OCI-LY1 (cell line): Measurements from ENCODE around the gene ZNF653.

Source experiments
- H2AFZ ChIP-seq: fragments of 200-600 bp; sonication (generic), shearing (Covaris generic); 2 replicates; pipeline ENCODE4 v1.6.0; 2014; ENCODE audit warnings: antibody characterized with exemption, mild to moderate bottlenecking, low read length
- H3F3A ChIP-seq: fragments of 200-600 bp; sonication (generic), shearing (Covaris generic); 2 replicates; pipeline ENCODE4 v1.6.0; 2014; ENCODE audit warnings: mild to moderate bottlenecking, antibody characterized with exemption, low read length, moderate library complexity; ENCODE audit not compliant: insufficient read depth
- H3K27ac ChIP-seq: fragments of 200-600 bp; sonication (generic); 2 replicates; pipeline ENCODE4 v1.5.1; 2014; ENCODE audit warnings: low read length, mixed run types, mild to moderate bottlenecking, low read depth; ENCODE audit not compliant: poor library complexity, severe bottlenecking
- H3K27me3 ChIP-seq: fragments of 200-600 bp; sonication (generic); 2 replicates; pipeline ENCODE4 v1.6.0; 2014; ENCODE audit warnings: antibody characterized with exemption, mild to moderate bottlenecking, low read length, moderate library complexity; ENCODE audit not compliant: insufficient read depth
- H3K36me3 ChIP-seq: fragments of 200-600 bp; sonication (generic); 2 replicates; pipeline ENCODE4 v1.6.1; 2014; ENCODE audit warnings: mild to moderate bottlenecking, antibody characterized with exemption, low read length, moderate library complexity, mixed read lengths; ENCODE audit not compliant: insufficient read depth
- H3K4me1 ChIP-seq: fragments of 200-600 bp; sonication (generic); 2 replicates; pipeline ENCODE4 v1.5.1; 2014; ENCODE audit warnings: mild to moderate bottlenecking, low read length, moderate library complexity; ENCODE audit not compliant: insufficient read depth, severe bottlenecking
- H3K4me2 ChIP-seq: fragments of 200-600 bp; sonication (generic), shearing (Covaris generic); 2 replicates; pipeline ENCODE4 v1.6.1; 2014; ENCODE audit warnings: low read length
- H3K4me3 ChIP-seq: fragments of 200-600 bp; sonication (generic); 2 replicates; pipeline ENCODE4 v1.5.1; 2014; ENCODE audit warnings: low read length, low read depth, mild to moderate bottlenecking, mixed read lengths; ENCODE audit not compliant: poor library complexity, severe bottlenecking
- H3K79me2 ChIP-seq: fragments of 200-600 bp; shearing (Covaris generic); 2 replicates; pipeline ENCODE4 v1.6.1; 2016; ENCODE audit warnings: mixed run types, low read length, mixed read lengths; ENCODE audit not compliant: insufficient read depth
- H3K9ac ChIP-seq: fragments of 200-600 bp; sonication (generic), shearing (Covaris generic); 2 replicates; pipeline ENCODE4 v1.6.1; 2014; ENCODE audit warnings: mild to moderate bottlenecking, low read length, mixed read lengths
- H3K9me2 ChIP-seq: fragments of 200-600 bp; sonication (generic), shearing (Covaris generic); 2 replicates; pipeline ENCODE4 v1.6.1; 2014; ENCODE audit warnings: low read depth, mild to moderate bottlenecking, low read length, mixed read lengths
- H3K9me3 ChIP-seq: fragments of 200-600 bp; shearing (Covaris generic); 2 replicates; pipeline ENCODE4 v1.6.1; 2014; ENCODE audit warnings: low read length, mixed read lengths
- H4K20me1 ChIP-seq: fragments of 200-600 bp; sonication (generic), shearing (Covaris generic); 2 replicates; pipeline ENCODE4 v1.6.0; 2016; ENCODE audit warnings: mild to moderate bottlenecking, low read length; ENCODE audit not compliant: insufficient read depth
- CTCF ChIP-seq: fragments of 200-600 bp; sonication (generic), shearing (Covaris generic); IDR thresholded peaks from 2 replicates; pipeline ENCODE4 v1.5.1; 2017; ENCODE audit warnings: mild to moderate bottlenecking, antibody characterized with exemption, low read length, moderate library complexity, mixed read lengths
- EZH2 ChIP-seq: fragments of 200-600 bp; sonication (generic), shearing (Covaris generic); IDR thresholded peaks from 2 replicates; pipeline ENCODE4 v1.8.0; 2017; ENCODE audit warnings: borderline replicate concordance, mixed run types, mild to moderate bottlenecking, antibody characterized with exemption, low read length, moderate library complexity, mixed read lengths

ZNF653 gene

GRCh38 chr19:11496391-11497163, 9.1 kb downstream of the ZNF653 start:
- Histone ChIP-seq H3K27ac (no peak overlapping the region), H3K4me2 (no peak overlapping the region), H3K79me2 (no peaks in the 10 kb centered on the region), H3F3A (no peaks in the 10 kb centered on the region), H3K36me3 (peaks cover 14% of the 10 kb centered on the region), H3K9ac (no peak overlapping the region), H3K9me2 (no peaks in the 10 kb centered on the region), H3K9me3 (no peaks in the 10 kb centered on the region), H3K27me3 (no peaks in the 10 kb centered on the region), H2AFZ (no peak overlapping the region), H3K4me1 (no peaks in the 10 kb centered on the region), H3K4me3 (no peak overlapping the region), H4K20me1 (no peaks in the 10 kb centered on the region)
- TF ChIP-seq EZH2 = no peak
- peak; percentile 81 for TF ChIP-seq CTCF

GRCh38 chr19:11495885-11496284, 9.8 kb downstream of the ZNF653 start:
- no peaks in the 10 kb centered on the region for H3K79me2 ChIP-seq
- peaks cover 14% of the 10 kb centered on the region for H3K36me3 ChIP-seq
- no peak overlapping the region for H3K4me3 ChIP-seq
- no peak overlapping the region for H2AFZ ChIP-seq
- TF ChIP-seq EZH2 (no peak), CTCF (no peak)
- no peaks in the 10 kb centered on the region for H3K27me3 ChIP-seq
- H3K9me3 ChIP-seq = no peaks in the 10 kb centered on the region
- H3F3A ChIP-seq = no peaks in the 10 kb centered on the region
- no peak overlapping the region for H3K27ac ChIP-seq
- H3K9me2 ChIP-seq = no peaks in the 10 kb centered on the region
- no peak overlapping the region for H3K4me2 ChIP-seq
- no peaks in the 10 kb centered on the region for H3K4me1 ChIP-seq
- no peaks in the 10 kb centered on the region for H4K20me1 ChIP-seq
- no peak overlapping the region for H3K9ac ChIP-seq

GRCh38 chr19:11495481-11495880, 10.2 kb downstream of the ZNF653 start:
- H3K9me2 ChIP-seq = no peaks in the 10 kb centered on the region
- H3F3A ChIP-seq = no peaks in the 10 kb centered on the region
- no peak overlapping the region for H3K4me3 ChIP-seq
- no peak overlapping the region for H3K9ac ChIP-seq
- no peak overlapping the region for H3K4me2 ChIP-seq
- H3K36me3 ChIP-seq = peaks cover 14% of the 10 kb centered on the region
- H3K27me3 ChIP-seq = no peaks in the 10 kb centered on the region
- H3K79me2 ChIP-seq = no peaks in the 10 kb centered on the region
- no peaks in the 10 kb centered on the region for H3K9me3 ChIP-seq
- no peaks in the 10 kb centered on the region for H3K4me1 ChIP-seq
- no peak for TF ChIP-seq EZH2
- no peak for TF ChIP-seq CTCF
- no peaks in the 10 kb centered on the region for H4K20me1 ChIP-seq
- H3K27ac ChIP-seq = no peak overlapping the region
- H2AFZ ChIP-seq = no peak overlapping the region
